T-cell (primary cell): ENCODE results near the gene S1PR2. TPM values are rescaled to one million over a fixed set of nuclear protein-coding genes. Genes with fewer than 3 reads are reported as not detected.
A peak's percentile ranks its signal among the peaks of the same experiment; 100 is the strongest.

ENCODE experiments used
- ATAC-seq, 4 experiments: fragments of 200-7000 bp in 3 of 4; fragments of 150-1000 bp in 1 of 4; cut with Tn5 transposase; replicated peaks in 1 of 4; 1 replicate in 3 of 4; 2 replicates in 1 of 4; pipeline ENCODE4 v1.10.0; 2021; ENCODE audit warnings: moderate library complexity in 3 of 4, mild to moderate bottlenecking in 2 of 4, moderate number of reproducible peaks in 1 of 4
- CTCF ChIA-PET, 2 donors: fragments of 300-600 bp; sonication (Branson Sonifier 250); formaldehyde crosslinking; loops; one replicate each; lab custom pipeline; 2022; ENCODE audit warnings: antibody characterized with exemption in 2 of 2; lab: Charles Lee
- POLR2A ChIA-PET, 2 donors: fragments of 300-600 bp; sonication (Branson Sonifier 250); formaldehyde crosslinking; loops; one replicate each; lab custom pipeline; 2022; ENCODE audit warnings: antibody characterized with exemption in 2 of 2; lab: Charles Lee
- DNase-seq, 35 experiments: peaks; one replicate each; pipeline versions ENCODE4 v3.0.0 to v3.0.0-alpha.2; 2013 to 2023
- H3K27ac ChIP-seq: one replicate; pipeline ENCODE4 v1.5.1; 2013; ENCODE audit warnings: low read length
- H3K27me3 ChIP-seq, 2 experiments: replicated peaks in 1 of 2; 1 replicate in 1 of 2; 2 replicates in 1 of 2; pipeline versions ENCODE4 v1.6.1 to v1.7.0; 2013; ENCODE audit warnings: low read length in 1 of 2, mixed read lengths in 1 of 2; ENCODE audit not compliant: control insufficient read depth in 2 of 2, insufficient read depth in 2 of 2; ENCODE audit errors: extremely low read depth in 1 of 2
- H3K36me3 ChIP-seq, 2 donors: 1 replicate in 1 of 2; 2 replicates in 1 of 2; pipeline versions ENCODE4 v1.6.1 to v1.7.0; 2013; ENCODE audit warnings: low read length in 1 of 2; ENCODE audit not compliant: control insufficient read depth in 2 of 2, insufficient read depth in 1 of 2; ENCODE audit errors: extremely low read depth in 1 of 2
- H3K4me1 ChIP-seq, 2 experiments: 1 replicate in 1 of 2; 2 replicates in 1 of 2; pipeline versions ENCODE4 v1.6.1 to v1.7.0; 2013; ENCODE audit warnings: low read length in 2 of 2, mixed read lengths in 1 of 2; ENCODE audit not compliant: insufficient read depth in 2 of 2, control insufficient read depth in 1 of 2; ENCODE audit errors: extremely low read depth in 1 of 2
- H3K4me3 ChIP-seq, 2 donors: 1 replicate in 1 of 2; 2 replicates in 1 of 2; pipeline versions ENCODE4 v1.5.1 to v1.7.0; 2013; ENCODE audit warnings: mild to moderate bottlenecking in 2 of 2, low read length in 1 of 2, moderate library complexity in 1 of 2; ENCODE audit not compliant: control insufficient read depth in 1 of 2; ENCODE audit errors: extremely low read depth in 1 of 2
- H3K9me3 ChIP-seq: 2 replicates; pipeline ENCODE4 v1.7.0; 2013
- H3K27ac Mint-ChIP-seq, 2 donors: one replicate each; pipeline ENCODE4 v1.8.0; 2020 to 2021; ENCODE audit warnings: mild to moderate bottlenecking in 2 of 2, mixed read lengths in 2 of 2
- H3K27me3 Mint-ChIP-seq, 2 donors: one replicate each; pipeline ENCODE4 v1.8.0; 2021 to 2022; ENCODE audit warnings: mixed read lengths in 2 of 2
- H3K36me3 Mint-ChIP-seq: one replicate; pipeline ENCODE4 v1.8.0; 2021; ENCODE audit warnings: mixed read lengths
- H3K4me1 Mint-ChIP-seq, 3 donors: one replicate each; pipeline ENCODE4 v1.8.0; 2020 to 2022; ENCODE audit warnings: mixed read lengths in 3 of 3, mild to moderate bottlenecking in 1 of 3
- H3K4me3 Mint-ChIP-seq, 3 donors: one replicate each; pipeline ENCODE4 v1.8.0; 2020 to 2022; ENCODE audit warnings: mild to moderate bottlenecking in 3 of 3, mixed read lengths in 3 of 3, moderate library complexity in 3 of 3
- H3K9me3 Mint-ChIP-seq, 3 donors: one replicate each; pipeline ENCODE4 v1.8.0; 2020 to 2022; ENCODE audit warnings: mixed read lengths in 3 of 3
- WGBS: methylation state at CpG from one replicate; pipeline ENCODE4 v1.1.5; 2013; ENCODE audit warnings: missing lambda C conversion rate; ENCODE audit not compliant: insufficient coverage; 5-methylcytosine and 5-hydroxymethylcytosine counted together
- total RNA-seq, 35 experiments: library from RNA in 6 of 35; stranded (reverse) in 6 of 35; fragments of 120-200 nt in 1 of 35; gene quantifications; one replicate each; pipeline versions ENCODE4 v1.2.1 to v1.2.4 and lab custom pipeline; 2013 to 2026

S1PR2 gene
- total RNA-seq, 5 donors from 2014 or later (not counting 1 experiment from before 2014, with no cell fraction given): 6.2 to 11.4 (median 9.8) TPM

GRCh38 chr19:10189616-10190015, 41.5 kb downstream of the S1PR2 start:
- CTCF ChIA-PET: interaction anchor here in 1 of 2 donors (1.1 kb wide), 1 partner anchor 60 kb away, joined by 6 read pairs; no protein-coding TSS in a partner anchor

DNA sequence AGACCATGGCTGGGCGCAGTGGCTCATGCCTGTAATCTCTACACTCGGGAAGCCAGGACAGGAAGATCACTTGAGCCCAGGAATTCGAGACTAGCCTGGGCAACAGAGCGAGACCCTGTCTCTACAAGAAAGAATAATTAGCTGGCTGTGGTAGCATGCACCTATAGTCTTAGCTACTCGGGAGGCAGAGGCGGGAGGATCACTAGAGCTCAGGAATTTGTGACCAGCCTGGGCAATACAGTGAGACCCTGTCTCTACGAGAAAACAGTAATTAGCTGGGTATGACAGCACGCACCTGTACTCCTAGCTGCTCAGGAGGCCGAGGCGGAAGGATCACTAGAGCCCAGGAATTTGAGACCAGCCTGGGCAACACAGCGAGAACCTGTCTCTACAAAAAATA, 43.8 kb downstream of the S1PR2 start:
- H3K36me3 Mint-ChIP-seq: peaks cover 25% of the 10 kb centered on the region
- H3K27ac Mint-ChIP-seq: peak overlapping the region in 1 of 2 donors; percentile 5
- H3K36me3 ChIP-seq: peaks cover 4 to 42% of the 10 kb centered on the region in 2 donors
- 91% methylated on average over 7 of the region's 11 CpGs for WGBS
- peaks cover 2 to 47% of the 10 kb centered on the region in 2 experiments for H3K4me1 ChIP-seq
- H3K9me3 ChIP-seq: no peaks in the 10 kb centered on the region
- ATAC-seq: no peak
- H3K4me1 Mint-ChIP-seq: peaks cover 38 to 44% (median 44%) of the 10 kb centered on the region in 3 donors
- H3K4me3 Mint-ChIP-seq: no peak overlapping the region
- no peak overlapping the region for H3K27ac ChIP-seq
- CTCF ChIA-PET: interaction anchor here in 1 of 2 donors (0.6 kb wide), 1 partner anchor 200 kb away, joined by 3 read pairs; no protein-coding TSS in a partner anchor
- POLR2A ChIA-PET: interaction anchor here (0.5 to 0.6 kb wide), 4 partner anchors 39 to 327 kb away, joined by 3 to 7 read pairs (median 4); no protein-coding TSS in a partner anchor
- no peaks in the 10 kb centered on the region for H3K27me3 Mint-ChIP-seq
- no peak for DNase-seq
- no peak overlapping the region for H3K4me3 ChIP-seq
- H3K27me3 ChIP-seq: no peaks in the 10 kb centered on the region
- H3K9me3 Mint-ChIP-seq: no peaks in the 10 kb centered on the region

More at GRCh38 chr19:10189616-10190015, 41.5 kb downstream of the S1PR2 start:
- H3K36me3 ChIP-seq: peaks cover 4 to 30% of the 10 kb centered on the region in 2 donors
- 42% methylated on average over 2 of the region's 5 CpGs for WGBS
- POLR2A ChIA-PET: interaction anchor here in 1 of 2 donors (0.6 kb wide), 1 partner anchor 51 kb away, joined by 7 read pairs; no protein-coding TSS in a partner anchor
- H3K4me1 ChIP-seq: peaks cover 11 to 64% of the 10 kb centered on the region in 2 experiments
- DNase-seq (no peak), ATAC-seq (no peak)
- H3K4me1 Mint-ChIP-seq: peaks cover 46 to 54% (median 53%) of the 10 kb centered on the region in 3 donors
- no peaks in the 10 kb centered on the region for H3K27me3 ChIP-seq
- no peak overlapping the region for H3K4me3 Mint-ChIP-seq
- no peak overlapping the region for H3K27ac Mint-ChIP-seq
- no peak overlapping the region for H3K4me3 ChIP-seq
- peaks cover 19% of the 10 kb centered on the region for H3K36me3 Mint-ChIP-seq
- no peaks in the 10 kb centered on the region for H3K27me3 Mint-ChIP-seq
- no peak overlapping the region for H3K27ac ChIP-seq
- H3K9me3 ChIP-seq: no peaks in the 10 kb centered on the region
- H3K9me3 Mint-ChIP-seq: no peaks in the 10 kb centered on the region

DNA sequence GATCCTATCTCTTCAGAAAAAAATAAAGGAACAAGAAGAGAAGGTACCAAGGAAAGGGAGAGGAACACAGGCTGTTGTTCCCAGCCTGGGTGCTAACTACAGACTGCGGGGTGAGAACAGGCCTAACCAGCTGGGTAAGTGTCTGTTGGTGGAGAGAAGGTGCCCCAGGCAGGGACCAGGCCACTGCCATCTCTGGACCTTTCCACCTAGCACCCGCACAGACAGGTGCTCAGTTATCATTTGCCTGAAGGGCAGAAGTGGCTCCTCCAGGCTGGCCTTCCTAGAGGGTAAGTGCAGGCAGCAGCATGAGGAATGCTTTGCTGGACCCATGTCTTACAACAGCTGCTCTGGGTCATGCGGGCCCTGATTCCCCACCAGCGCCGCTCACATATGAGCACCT, 46.5 kb downstream of the S1PR2 start:
- no peak for ATAC-seq
- H3K27me3 Mint-ChIP-seq: no peaks in the 10 kb centered on the region
- no peak overlapping the region for H3K4me3 ChIP-seq
- H3K9me3 Mint-ChIP-seq: no peaks in the 10 kb centered on the region
- H3K27me3 ChIP-seq: no peaks in the 10 kb centered on the region
- H3K4me1 Mint-ChIP-seq: peaks cover 29 to 30% (median 30%) of the 10 kb centered on the region in 3 donors
- H3K9me3 ChIP-seq: no peaks in the 10 kb centered on the region
- no peak overlapping the region for H3K27ac ChIP-seq
- ChIA-PET CTCF (interaction anchor here in 1 of 2 donors (0.7 kb wide), 1 partner anchor 15 kb away, joined by 6 read pairs; no protein-coding TSS in a partner anchor), POLR2A (no interaction called here)
- peaks cover 17 to 56% of the 10 kb centered on the region in 2 donors for H3K36me3 ChIP-seq
- peaks cover 0 to 31% of the 10 kb centered on the region in 2 experiments for H3K4me1 ChIP-seq
- peak overlapping the region; percentile 65 to 71 for H3K27ac Mint-ChIP-seq
- DNase-seq: no peak
- H3K36me3 Mint-ChIP-seq: peaks cover 29% of the 10 kb centered on the region
- H3K4me3 Mint-ChIP-seq: no peak overlapping the region
- 100% methylated on average over 5 of the region's 5 CpGs for WGBS

GRCh38 chr19:10183926-10184325, 47.2 kb downstream of the S1PR2 start:
- ChIA-PET POLR2A (no interaction called here), CTCF (no interaction called here)
- no peak overlapping the region for H3K4me3 Mint-ChIP-seq
- Histone ChIP-seq H3K27ac (no peak overlapping the region), H3K36me3 (peaks cover 23 to 62% of the 10 kb centered on the region in 2 donors), H3K4me1 (peaks cover 0 to 27% of the 10 kb centered on the region in 2 experiments), H3K4me3 (no peak overlapping the region), H3K27me3 (no peaks in the 10 kb centered on the region), H3K9me3 (no peaks in the 10 kb centered on the region)
- WGBS: 72% methylated on average over 3 of the region's 3 CpGs
- ATAC-seq: no peak
- H3K9me3 Mint-ChIP-seq: no peaks in the 10 kb centered on the region
- H3K4me1 Mint-ChIP-seq: peaks cover 26 to 29% (median 27%) of the 10 kb centered on the region in 3 donors
- H3K27ac Mint-ChIP-seq: peak overlapping the region; percentile 20 to 71
- no peak for DNase-seq
- H3K36me3 Mint-ChIP-seq: peaks cover 28% of the 10 kb centered on the region
- no peaks in the 10 kb centered on the region for H3K27me3 Mint-ChIP-seq

DNA sequence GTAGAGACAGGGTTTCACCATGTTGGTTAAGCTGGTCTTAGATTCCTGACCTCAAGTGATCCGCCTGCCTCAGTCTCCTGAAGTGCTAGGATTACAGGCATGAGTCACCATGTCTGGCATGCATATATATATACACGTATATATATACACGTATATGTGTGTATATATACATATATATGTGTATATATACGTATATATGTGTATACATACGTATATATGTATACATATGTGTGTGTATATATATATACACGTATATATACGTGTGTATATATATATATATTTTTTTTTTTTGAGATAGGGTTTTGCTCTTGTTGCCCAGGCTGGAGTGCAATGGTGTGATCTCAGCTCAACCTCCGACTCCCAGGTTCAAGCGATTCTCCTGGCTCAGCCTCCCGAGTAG, 48.3 kb downstream of the S1PR2 start:
- Mint-ChIP-seq H3K36me3 (peaks cover 24% of the 10 kb centered on the region), H3K27ac (no peak overlapping the region), H3K9me3 (no peaks in the 10 kb centered on the region), H3K4me1 (peaks cover 21 to 27% (median 22%) of the 10 kb centered on the region in 3 donors), H3K27me3 (no peaks in the 10 kb centered on the region), H3K4me3 (no peak overlapping the region)
- Histone ChIP-seq H3K9me3 (no peaks in the 10 kb centered on the region), H3K4me1 (peaks cover 0 to 17% of the 10 kb centered on the region in 2 experiments), H3K27me3 (no peaks in the 10 kb centered on the region), H3K4me3 (no peak overlapping the region), H3K36me3 (peaks cover 24 to 66% of the 10 kb centered on the region in 2 donors), H3K27ac (no peak overlapping the region)
- DNase-seq (no peak), ATAC-seq (no peak)
- WGBS: no CpG with 5 or more reads among the region's 10 CpGs
- ChIA-PET CTCF (no interaction called here), POLR2A (no interaction called here)

DNA sequence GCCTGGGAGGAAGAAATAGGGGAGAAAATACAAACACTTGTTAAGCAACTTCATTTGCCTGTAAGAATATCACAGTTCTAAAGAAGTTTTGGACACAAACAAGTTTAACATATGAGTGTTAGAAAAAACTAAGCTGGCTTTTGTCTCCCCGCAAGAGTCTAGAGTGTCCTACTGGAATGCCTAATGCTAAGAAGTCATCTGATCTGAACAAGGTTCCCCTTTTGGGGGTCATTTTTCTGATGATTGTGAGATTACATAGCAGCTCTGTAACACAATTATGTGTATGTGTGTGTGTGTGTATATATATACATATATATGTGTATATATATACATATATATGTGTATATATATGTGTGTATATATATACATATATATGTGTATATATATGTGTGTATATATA, 49.1 kb downstream of the S1PR2 start:
- Mint-ChIP-seq H3K9me3 (no peaks in the 10 kb centered on the region), H3K27ac (peak overlapping the region in 1 of 2 donors; percentile 39), H3K4me1 (peaks cover 15 to 20% (median 16%) of the 10 kb centered on the region in 3 donors), H3K27me3 (no peaks in the 10 kb centered on the region), H3K4me3 (no peak overlapping the region), H3K36me3 (peaks cover 27% of the 10 kb centered on the region)
- Histone ChIP-seq H3K4me1 (peaks cover 0 to 12% of the 10 kb centered on the region in 2 experiments), H3K27me3 (no peaks in the 10 kb centered on the region), H3K4me3 (no peak overlapping the region), H3K9me3 (no peaks in the 10 kb centered on the region), H3K27ac (no peak overlapping the region), H3K36me3 (peaks cover 24 to 70% of the 10 kb centered on the region in 2 donors)
- ChIA-PET CTCF (interaction anchor here in 1 of 2 donors (0.7 kb wide), 1 partner anchor 43 kb away, joined by 3 read pairs; no protein-coding TSS in a partner anchor), POLR2A (interaction anchor here (0.6 to 0.7 kb wide), 2 partner anchors 53 to 58 kb away, joined by 3 to 4 read pairs; no protein-coding TSS in a partner anchor)
- no peak for DNase-seq
- no peak for ATAC-seq
- WGBS: no CpG with 5 or more reads among the region's 1 CpG
